Activated T-helper 1 cell treated with anti-CD3 and anti-CD28 coated beads, Interleukin-12 subunit alpha, Interleukin-12 subunit beta, Interleukin-2, Interleukin-4 antibody, amounts not matched to agents 30 ng/mL and 10 ng/mL and 1 ng/mL, durations not matched to agents 14 hours and 24 hours and 36 hours (primary cell): Measurements from ENCODE around the gene DCTN4. TPM values are rescaled to one million over a fixed set of nuclear protein-coding genes. Genes with fewer than 3 reads are reported as not detected.

Experiments used
- total RNA-seq: library from RNA; stranded (reverse); gene quantifications from 2 replicates; pipeline ENCODE4 v1.2.3, GENCODE V29; 2022

DCTN4 gene
- total RNA-seq, 1 donor from 2014 or later = 42.3 TPM

Other genes starting within 250 kb of the DCTN4 start
- gene SYNPO, start 118.4 kb downstream of the DCTN4 start, total RNA-seq = not detected in 2 replicates
- gene MYOZ3, start 97.8 kb downstream of the DCTN4 start, total RNA-seq = 0.49 and 0.51 TPM in 2 replicates
- gene RBM22, start 58.0 kb downstream of the DCTN4 start, total RNA-seq = 77.5 and 81.9 TPM in 2 replicates
- 12.8 and 13.4 TPM in 2 replicates for gene SMIM3, start 19.7 kb upstream of the DCTN4 start, total RNA-seq
- 0.96 and 1.4 TPM in 2 replicates for gene IRGM, start 87.5 kb upstream of the DCTN4 start, total RNA-seq
- gene ZNF300, start 146.0 kb upstream of the DCTN4 start, total RNA-seq = 0.56 and 0.57 TPM in 2 replicates